ENCODE measurements around the gene MLKL.
"Not testable (repeated sequence)": the region's sequence is repeated elsewhere in the genome, so short reads cannot be mapped to it uniquely, and the experiment has no call there.

DNA sequence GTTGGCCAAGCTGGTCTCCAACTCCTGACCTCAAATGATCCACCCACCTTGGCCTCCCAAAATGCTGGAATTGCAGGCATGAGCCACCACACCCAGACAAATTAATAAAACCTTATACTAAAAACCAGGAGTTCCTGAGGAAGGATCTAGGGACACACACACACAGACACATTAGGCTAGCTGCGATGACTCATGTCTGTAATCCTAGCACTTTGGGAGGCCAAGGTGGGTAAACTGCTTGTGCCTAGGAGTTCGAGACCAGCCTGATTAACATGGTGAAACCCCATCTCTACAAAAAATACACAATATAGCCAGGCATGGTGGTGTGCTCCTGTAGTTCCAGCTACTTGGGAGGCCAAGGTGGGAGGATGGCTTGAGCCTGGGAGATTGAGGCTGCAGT is 47.8 kb downstream of the MLKL start:
- TF ChIP-seq, protein P1, sequence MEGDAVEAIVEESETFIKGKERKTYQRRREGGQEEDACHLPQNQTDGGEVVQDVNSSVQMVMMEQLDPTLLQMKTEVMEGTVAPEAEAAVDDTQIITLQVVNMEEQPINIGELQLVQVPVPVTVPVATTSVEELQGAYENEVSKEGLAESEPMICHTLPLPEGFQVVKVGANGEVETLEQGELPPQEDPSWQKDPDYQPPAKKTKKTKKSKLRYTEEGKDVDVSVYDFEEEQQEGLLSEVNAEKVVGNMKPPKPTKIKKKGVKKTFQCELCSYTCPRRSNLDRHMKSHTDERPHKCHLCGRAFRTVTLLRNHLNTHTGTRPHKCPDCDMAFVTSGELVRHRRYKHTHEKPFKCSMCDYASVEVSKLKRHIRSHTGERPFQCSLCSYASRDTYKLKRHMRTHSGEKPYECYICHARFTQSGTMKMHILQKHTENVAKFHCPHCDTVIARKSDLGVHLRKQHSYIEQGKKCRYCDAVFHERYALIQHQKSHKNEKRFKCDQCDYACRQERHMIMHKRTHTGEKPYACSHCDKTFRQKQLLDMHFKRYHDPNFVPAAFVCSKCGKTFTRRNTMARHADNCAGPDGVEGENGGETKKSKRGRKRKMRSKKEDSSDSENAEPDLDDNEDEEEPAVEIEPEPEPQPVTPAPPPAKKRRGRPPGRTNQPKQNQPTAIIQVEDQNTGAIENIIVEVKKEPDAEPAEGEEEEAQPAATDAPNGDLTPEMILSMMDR (IDR thresholded peaks at IDR 0.05): not testable (repeated sequence)
- not testable (repeated sequence) for TF ChIP-seq POLR2A (IDR thresholded peaks at IDR 0.05)

Data from lower leg skin (tissue), 3 donors.